Measurements from ENCODE around the gene RHCE.
"Not testable (repeated sequence)": the region's sequence is repeated elsewhere in the genome, so short reads cannot be mapped to it uniquely, and the experiment has no call there.

RHCE gene

GRCh38 chr1:25402947-25403803 is 17.4 kb downstream of the RHCE start:
- DNase-seq (ENCODE audit: low read depth): not testable (repeated sequence)

GRCh38 chr1:25398079-25398478 is 22.5 kb downstream of the RHCE start:
- H3K4me3 ChIP-seq (ENCODE audit: low read depth, low read length); DNase-seq (ENCODE audit: low read depth): not testable (repeated sequence)

More at GRCh38 chr1:25402947-25403803, 17.4 kb downstream of the RHCE start:
- H3K4me3 ChIP-seq (ENCODE audit: low read depth, low read length): not testable (repeated sequence)
- TF ChIP-seq, protein P1, sequence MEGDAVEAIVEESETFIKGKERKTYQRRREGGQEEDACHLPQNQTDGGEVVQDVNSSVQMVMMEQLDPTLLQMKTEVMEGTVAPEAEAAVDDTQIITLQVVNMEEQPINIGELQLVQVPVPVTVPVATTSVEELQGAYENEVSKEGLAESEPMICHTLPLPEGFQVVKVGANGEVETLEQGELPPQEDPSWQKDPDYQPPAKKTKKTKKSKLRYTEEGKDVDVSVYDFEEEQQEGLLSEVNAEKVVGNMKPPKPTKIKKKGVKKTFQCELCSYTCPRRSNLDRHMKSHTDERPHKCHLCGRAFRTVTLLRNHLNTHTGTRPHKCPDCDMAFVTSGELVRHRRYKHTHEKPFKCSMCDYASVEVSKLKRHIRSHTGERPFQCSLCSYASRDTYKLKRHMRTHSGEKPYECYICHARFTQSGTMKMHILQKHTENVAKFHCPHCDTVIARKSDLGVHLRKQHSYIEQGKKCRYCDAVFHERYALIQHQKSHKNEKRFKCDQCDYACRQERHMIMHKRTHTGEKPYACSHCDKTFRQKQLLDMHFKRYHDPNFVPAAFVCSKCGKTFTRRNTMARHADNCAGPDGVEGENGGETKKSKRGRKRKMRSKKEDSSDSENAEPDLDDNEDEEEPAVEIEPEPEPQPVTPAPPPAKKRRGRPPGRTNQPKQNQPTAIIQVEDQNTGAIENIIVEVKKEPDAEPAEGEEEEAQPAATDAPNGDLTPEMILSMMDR (conservative IDR thresholded peaks at IDR 0.05; ENCODE audit: low read depth, low read length): peak; percentile 38

GRCh38 chr1:25397549-25397948 is 23.1 kb downstream of the RHCE start:
- DNase-seq (ENCODE audit: low read depth); H3K4me3 ChIP-seq (ENCODE audit: low read depth, low read length): not testable (repeated sequence)

GRCh38 chr1:25392841-25393240 is 27.8 kb downstream of the RHCE start:
- TF ChIP-seq, protein P1 (conservative IDR thresholded peaks at IDR 0.05; ENCODE audit: low read depth, low read length): no peak
- H3K4me3 ChIP-seq (ENCODE audit: low read depth, low read length): no peak overlapping the region
- no peak for DNase-seq (ENCODE audit: low read depth)

DNA sequence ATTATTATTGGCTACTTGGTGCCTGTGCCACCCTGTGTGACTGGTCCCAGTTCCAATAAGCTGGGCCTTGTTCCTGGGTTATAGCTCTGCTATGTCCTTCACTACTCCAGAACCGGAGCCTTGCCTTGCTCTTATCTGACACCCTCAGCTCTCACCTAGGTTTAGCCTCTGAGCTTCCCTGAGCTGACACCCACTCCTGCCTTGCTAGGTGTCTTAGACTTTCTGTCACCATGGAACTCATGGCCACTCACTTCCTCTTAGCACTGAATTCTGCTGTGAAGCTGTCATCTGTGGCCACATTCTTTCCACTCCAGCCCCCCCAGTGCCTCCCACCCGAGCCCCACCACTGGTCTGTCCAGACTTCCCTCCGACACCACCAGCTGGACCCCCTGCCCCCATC is 30.9 kb downstream of the RHCE start:
- DNase-seq (ENCODE audit: low read depth); H3K4me3 ChIP-seq (ENCODE audit: low read depth, low read length): not testable (repeated sequence)

GRCh38 chr1:25388691-25389090 is 31.9 kb downstream of the RHCE start:
- not testable (repeated sequence) for DNase-seq (ENCODE audit: low read depth); H3K4me3 ChIP-seq (ENCODE audit: low read depth, low read length)

GRCh38 chr1:25387096-25387495 is 33.5 kb downstream of the RHCE start:
- DNase-seq (ENCODE audit: low read depth); H3K4me3 ChIP-seq (ENCODE audit: low read depth, low read length): not testable (repeated sequence)

DNA sequence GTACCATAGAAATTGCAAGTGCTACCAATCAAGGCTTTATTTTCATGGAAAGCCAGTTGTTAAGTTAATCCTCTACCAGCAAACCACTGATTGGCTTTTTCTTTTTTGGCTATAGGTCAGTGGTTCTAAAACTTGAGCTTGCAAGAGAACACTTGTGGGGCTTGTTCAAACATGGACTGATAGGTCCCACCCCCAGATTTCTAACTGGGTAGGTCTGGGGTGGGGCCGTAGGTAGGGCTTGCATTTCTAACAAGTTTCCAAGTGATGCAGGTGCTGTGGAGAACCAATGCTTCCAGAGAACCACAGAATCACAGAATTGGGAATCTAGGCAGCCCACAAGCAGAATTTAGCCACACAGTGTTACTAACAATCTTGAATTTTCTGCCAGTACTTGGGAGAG is 36.8 kb downstream of the RHCE start:
- H3K4me3 ChIP-seq (ENCODE audit: low read depth, low read length); DNase-seq (ENCODE audit: low read depth): not testable (repeated sequence)

- H3K4me3 ChIP-seq (ENCODE audit: low read depth, low read length): not testable (repeated sequence)
- peak; percentile 23 for DNase-seq (ENCODE audit: low read depth)
Measured at GRCh38 chr1:25383090-25383489, 37.5 kb downstream of the RHCE start.

- DNase-seq (ENCODE audit: low read depth); H3K4me3 ChIP-seq (ENCODE audit: low read depth, low read length): not testable (repeated sequence)
Measured at GRCh38 chr1:25382543-25382942, 38.1 kb downstream of the RHCE start.

- H3K4me3 ChIP-seq (ENCODE audit: low read depth, low read length); DNase-seq (ENCODE audit: low read depth): not testable (repeated sequence)
Measured at GRCh38 chr1:25378367-25378766, 42.3 kb downstream of the RHCE start.

DNA sequence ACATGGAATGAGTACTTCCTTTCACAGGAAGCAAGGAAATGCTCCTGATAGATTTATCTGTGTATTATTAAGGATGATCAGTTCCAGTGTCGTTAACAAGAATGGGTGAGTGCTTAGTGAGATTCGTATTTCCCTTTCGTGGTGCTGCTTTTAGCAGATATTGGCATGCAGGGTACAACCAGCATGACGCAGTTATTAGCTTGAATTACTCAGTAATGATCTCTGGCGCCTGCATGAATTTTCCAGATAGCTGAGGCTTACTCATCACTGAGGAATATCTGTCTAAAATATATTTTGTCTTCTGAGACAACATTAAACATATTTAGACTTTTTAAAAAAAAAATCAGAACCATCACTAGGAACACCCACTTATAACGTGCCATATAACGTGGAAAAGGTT is 48.9 kb downstream of the RHCE start:
- not testable (repeated sequence) for H3K4me3 ChIP-seq (ENCODE audit: low read depth, low read length)
- peak; percentile 79 for DNase-seq (ENCODE audit: low read depth)

DNA sequence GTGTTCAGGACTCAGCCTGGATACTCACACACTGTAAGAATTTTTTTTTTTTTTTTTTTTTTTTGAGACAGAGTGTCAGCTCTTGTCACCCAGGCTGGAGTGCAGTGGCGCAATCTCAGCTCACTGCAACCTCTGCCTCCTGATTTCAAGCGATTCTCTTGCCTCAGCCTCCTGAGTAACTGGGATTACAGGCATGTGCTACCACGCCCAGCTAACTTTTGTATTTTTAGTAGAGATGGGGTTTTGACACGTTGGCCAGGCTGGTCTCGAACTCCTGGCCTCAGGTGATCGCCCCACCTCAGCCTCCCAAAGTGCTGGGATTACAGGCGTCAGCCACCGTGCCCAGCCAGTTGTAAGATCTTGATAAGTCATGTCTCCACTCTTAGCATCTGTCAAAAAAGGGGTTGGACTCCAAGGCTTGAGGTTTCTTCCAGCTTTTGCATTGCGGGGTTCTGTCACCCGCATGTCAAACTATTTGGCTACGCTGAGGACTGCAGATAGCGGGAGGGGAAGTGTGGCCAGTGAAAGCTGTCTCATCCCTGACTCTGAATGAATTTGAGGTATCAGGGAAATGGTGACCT is 50.8 kb downstream of the RHCE start:
- not testable (repeated sequence) for DNase-seq (ENCODE audit: low read depth); H3K4me3 ChIP-seq (ENCODE audit: low read depth, low read length)
